GM19395 (cell line): Measurements from ENCODE around the gene GLT6D1.
"Not testable (repeated sequence)": the region's sequence is repeated elsewhere in the genome, so short reads cannot be mapped to it uniquely, and the experiment has no call there.

ENCODE experiments used
- ATAC-seq: cut with Tn5 transposase; IDR thresholded peaks from one replicate; pipeline ENCODE4 v1.9.1; 2021; ENCODE audit warnings: mild to moderate bottlenecking, moderate library complexity; ENCODE audit not compliant: unreplicated experiment

GLT6D1 gene

DNA sequence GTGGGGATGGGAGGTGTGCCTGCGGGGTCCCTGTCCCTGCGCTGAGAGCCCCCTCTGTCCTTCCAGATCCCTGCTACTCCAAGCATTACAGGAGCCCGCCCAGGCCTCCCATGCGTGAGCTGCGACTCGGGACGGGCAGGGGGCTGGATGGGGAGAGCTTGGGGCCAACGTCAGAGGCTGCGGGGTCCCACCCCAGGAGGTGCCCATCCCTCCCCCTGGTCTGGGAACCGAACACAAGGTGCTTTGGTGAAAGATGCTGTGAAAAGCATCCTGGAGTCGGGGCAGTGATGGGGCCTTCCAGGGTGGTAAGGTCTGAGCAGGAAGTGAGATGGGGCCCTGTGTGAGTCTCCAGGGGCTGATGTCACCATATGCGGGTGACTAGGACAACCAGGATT lies 26.5 kb upstream of the GLT6D1 start:
- no peak for ATAC-seq

DNA sequence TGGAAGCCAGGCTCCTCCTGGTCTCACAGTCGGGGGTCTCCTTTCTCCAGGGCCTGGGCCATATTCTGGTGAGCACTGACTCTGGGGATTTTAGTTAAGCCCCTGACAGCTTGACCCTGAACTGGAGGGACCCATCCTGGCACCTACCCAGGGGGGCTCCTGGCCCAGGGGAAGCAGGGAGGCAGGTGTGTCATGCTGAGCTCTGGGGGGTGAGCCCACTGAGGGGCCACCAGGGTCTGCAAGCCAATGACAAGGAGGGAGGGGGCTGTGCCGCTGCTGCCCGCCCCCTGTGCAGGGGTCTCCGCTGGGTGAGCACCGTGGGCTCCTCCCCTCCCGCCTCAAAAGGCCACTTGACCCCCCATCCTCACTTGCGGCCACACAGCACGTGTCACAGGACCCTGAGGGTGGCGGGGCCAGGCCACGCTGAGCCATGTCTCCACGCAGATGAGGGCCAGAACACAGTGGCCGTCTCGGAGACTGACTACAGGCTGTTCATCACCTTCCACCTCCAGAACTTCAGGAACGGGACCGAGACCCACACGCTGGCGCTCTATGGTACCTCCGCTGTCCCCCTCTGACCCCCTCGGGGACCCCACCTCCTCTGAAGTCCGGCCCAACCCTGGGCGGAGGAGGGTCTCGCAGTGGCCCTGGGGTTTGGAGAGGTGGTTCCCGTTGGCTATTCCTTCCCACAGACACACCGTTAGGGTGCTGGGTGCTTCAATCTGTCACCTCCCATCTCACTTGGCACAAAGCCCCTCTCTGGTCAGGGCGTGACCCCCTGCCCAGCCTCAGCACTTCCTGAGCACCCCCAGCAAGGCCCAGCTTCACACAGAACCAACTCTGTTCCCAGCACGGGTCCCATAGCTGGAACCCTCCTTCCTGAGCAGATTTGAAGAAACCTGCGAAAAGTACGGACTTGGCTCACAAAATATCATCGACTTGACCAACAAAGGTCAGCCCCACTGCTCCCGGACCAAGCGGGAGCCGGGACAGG lies 25.8 kb upstream of the GLT6D1 start:
- ATAC-seq, result no peak

DNA sequence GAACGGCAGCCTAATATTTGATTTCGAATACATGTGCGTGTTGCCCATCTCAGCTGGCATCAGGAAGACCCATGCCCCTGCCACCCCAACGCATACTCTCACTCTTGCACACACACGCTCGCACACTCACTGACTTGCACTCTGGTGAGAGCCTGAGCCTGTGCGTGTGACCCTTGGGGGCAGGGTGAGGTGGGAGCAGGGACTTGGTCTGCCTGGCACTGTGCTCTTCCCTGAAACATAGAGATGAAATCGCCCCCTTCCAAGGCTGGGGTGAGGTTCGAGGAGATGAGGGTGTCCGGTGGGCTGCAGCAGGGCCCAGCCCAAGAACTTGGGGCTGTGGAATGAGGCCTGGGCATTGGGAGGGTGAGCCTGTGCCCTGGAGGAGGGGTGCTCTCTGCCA lies 24.9 kb upstream of the GLT6D1 start:
- ATAC-seq, result no peak

DNA sequence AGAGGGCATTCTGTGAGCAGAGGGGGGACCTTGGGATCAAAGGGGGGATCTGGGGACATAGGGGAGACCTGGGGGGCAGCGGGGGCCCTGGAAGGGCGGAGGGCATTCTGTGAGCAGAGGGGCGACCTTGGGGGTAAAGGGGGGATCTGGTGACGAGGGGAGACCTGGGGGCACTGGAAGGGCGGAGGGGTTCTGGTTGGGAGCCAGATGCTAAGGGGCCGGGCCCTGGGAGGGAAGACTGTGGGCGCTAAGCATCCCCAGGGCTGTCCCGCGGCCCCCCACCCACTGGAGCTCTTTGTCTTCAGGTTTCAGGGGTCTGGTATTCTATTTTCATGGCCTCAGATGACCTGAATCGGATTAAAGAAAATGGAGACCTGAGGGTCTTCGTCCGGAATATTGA lies 24.5 kb upstream of the GLT6D1 start:
- ATAC-seq, result no peak

DNA sequence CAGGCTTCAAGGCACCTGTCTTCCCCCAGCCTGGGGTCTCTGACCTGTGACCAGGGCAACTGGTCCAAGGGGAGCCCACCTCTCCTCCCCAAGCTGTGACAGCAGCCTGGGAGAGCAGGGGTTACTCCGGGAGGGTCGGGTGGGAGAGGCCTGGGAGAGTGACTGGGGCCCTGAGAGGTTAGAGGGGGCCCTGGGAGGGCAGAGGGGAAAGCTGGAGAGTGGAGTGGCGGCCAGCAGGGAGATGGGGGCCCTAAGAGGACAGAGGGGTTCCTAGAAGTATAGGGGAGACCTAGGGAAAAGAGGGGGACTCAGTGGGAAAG lies 24.1 kb upstream of the GLT6D1 start:
- ATAC-seq, result no peak

DNA sequence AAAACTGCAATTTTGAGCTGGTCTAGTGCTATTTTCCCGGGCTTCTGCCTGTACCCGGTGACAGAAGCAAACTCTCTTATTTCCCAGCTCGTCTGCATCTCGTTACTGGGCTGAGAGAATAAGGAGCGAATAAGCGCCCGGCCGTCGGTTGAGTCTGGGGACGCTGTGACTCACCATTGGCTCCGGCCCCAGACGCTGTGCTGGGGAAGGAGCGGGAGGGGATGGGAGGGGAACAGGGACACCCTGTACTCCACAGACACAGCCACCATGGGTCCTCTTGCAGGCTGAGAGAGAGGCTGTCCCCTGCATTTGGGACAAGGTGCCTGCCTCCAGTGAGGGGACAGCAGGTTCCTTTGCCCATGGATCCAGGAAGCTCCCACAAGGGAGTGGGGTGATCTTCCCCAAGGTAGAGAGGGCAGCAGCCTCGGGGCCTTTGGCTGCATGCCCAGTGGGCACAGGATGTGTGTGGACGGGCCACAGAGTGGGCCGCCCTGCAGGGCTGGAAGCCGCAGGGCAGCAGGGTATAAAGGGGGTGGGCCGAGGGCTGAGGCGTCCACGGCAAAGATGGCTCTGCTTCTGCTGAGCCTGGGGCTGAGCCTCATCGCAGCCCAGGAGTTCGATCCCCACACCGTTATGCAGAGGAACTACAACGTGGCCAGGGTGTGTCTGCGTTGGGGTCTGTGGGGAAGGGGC lies 23.6 kb upstream of the GLT6D1 start, which contains the start of gene LCN9:
Gene LCN9, plus strand, starts transcription at position 552 of the 693 bp plus-strand sequence. Its CDS starts 13 bp downstream, at position 565.
- ATAC-seq, result no peak

DNA sequence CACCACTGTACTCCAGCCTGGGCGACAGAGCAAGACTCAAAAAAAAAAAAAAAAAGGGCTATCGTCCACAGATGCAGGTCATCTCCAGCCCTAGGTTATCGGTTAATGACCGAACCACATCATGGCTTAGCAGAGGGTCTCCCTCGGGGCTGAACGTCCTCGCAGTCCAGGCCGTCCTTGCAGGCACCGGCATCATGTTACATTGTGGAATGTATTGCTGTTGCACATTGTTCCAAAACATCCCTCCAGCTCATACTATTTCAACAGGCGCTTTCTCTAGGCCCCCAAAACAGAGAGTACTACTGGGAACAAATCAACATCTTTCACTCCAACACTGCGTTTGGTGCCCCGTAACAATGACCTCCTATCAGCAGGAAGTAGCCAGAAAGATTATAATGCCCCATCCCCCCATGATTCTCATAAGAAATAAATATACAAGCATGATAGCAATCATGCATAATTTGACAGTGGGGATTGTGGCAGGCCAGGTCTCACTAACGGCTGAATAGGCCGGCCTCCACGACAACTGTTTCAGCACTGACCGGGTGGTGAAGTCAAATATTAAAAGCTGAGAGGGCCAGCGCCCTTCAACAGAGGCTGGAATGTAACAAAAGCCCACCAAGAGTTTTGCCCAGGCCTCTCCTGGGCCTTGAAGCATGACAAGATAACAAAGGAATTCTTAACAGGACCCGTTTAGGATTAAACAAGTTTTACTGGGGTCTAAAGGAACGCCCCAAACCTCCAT lies 22.6 kb upstream of the GLT6D1 start:
- no peak for ATAC-seq

DNA sequence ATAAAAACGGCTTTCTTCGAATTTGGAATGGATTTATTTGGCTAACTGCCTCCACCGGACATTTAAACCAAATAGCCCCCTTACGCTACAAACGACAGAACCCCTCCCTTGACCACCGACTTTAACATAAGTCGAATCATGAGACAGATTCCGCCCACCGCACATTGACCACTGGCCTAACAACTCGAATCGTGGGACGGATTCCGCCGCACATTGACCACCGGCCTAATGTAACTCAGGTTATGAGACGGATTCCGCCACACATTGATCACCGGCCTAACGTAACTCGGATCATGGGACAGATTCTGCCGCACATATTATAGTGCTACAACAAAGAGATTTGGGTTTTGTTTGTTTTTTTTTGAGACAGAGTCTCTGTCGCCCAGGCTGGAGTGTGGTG lies 21.1 kb upstream of the GLT6D1 start:
- ATAC-seq, result no peak

DNA sequence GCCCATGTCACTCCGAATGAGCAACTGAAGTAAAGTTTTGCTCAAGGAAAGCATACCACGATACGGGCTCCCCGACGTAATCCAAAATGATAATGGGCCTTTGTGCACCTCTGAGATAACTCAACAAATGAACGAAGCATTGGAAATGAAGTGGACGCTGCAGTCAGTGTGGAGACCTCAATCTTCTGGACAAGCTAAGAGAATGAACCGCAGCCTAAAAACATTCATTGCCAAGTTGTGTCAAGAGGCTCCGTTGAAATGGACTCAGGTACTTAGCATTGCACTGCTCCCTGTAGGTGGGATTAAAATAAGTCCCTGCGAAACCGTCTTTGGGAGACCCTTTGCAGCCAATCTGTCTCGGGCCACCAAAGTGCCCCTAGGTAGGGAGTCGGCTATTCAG lies 19.9 kb upstream of the GLT6D1 start:
- ATAC-seq, result no peak

DNA sequence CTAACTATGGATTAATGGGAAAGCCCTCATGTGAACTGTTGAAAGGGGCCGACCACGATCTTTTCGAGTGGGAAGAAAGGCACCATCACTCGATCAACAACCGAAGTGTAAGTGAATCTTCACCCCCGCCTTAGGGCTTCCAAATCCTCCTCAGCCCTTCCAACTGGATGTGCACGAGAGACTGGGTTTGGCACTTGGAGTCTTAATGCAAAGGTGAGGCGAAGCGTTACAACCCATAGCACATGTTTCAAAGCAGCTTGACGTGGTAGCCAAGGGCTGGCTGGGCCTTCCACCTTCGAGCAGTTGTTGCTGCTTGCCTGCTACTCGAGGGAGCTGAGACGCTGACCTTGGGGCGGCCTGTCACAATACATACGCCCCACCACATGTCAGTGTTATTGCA lies 18.1 kb upstream of the GLT6D1 start:
- ATAC-seq, result no peak

DNA sequence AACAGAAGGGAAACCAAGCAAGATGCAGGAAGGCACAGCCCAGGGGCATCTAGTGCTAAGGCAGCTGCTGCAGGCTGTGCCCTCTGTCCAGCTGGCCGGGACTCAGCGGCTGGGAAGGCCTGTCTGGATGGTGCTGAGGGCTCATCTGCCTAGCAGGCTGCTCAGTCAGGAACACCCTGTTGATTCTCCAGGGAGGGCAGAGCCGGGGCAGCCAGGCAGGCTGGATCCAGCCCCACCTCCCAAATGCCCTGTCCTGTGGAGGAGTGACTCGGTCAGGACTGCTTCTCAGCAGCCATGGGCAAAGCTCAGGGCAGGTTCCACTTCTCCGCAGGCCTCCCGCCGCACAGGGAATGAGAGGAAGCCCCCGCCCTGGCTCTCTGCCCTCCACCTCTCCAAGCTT lies 16.0 kb upstream of the GLT6D1 start:
- ATAC-seq, result no peak

DNA sequence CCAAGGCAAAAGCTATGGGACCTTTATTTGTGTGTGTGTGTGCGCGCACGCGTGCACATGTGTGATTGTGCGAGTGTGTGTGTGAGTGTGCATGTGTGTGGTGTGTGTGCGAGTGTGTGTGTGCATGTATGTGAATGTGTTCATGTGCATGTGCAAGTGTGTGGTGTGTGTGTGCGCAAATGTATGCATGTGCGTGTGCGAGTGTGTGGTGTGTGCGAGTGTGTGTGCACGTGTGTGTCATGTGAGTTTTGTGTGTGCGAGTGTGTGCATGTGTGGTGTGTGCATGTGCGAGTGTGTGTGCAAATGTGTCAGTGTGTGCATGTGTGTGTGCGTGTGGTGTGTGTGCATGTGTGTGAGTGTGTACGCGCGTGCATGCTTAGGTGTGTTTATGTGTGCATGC lies 11.1 kb upstream of the GLT6D1 start:
- ATAC-seq, result no peak

DNA sequence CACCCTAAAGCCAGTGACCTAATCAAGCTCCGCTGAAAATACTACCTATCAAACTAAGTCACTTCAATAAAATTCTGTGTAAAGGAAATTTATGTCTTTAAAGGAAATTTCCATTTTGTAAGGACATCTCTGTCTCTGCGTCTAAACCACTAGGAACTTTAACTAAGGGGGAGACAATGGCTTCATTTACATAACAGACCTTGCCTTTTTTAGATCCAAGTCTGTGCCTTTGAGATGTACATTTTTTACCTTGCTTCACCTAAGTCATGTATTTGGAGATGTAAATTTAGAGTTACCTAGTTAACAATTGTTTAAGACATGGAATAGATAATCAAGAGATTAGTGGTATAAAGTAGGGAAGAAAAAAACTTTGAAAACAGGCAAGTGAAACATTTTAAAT lies 10.2 kb upstream of the GLT6D1 start:
- ATAC-seq, result no peak

DNA sequence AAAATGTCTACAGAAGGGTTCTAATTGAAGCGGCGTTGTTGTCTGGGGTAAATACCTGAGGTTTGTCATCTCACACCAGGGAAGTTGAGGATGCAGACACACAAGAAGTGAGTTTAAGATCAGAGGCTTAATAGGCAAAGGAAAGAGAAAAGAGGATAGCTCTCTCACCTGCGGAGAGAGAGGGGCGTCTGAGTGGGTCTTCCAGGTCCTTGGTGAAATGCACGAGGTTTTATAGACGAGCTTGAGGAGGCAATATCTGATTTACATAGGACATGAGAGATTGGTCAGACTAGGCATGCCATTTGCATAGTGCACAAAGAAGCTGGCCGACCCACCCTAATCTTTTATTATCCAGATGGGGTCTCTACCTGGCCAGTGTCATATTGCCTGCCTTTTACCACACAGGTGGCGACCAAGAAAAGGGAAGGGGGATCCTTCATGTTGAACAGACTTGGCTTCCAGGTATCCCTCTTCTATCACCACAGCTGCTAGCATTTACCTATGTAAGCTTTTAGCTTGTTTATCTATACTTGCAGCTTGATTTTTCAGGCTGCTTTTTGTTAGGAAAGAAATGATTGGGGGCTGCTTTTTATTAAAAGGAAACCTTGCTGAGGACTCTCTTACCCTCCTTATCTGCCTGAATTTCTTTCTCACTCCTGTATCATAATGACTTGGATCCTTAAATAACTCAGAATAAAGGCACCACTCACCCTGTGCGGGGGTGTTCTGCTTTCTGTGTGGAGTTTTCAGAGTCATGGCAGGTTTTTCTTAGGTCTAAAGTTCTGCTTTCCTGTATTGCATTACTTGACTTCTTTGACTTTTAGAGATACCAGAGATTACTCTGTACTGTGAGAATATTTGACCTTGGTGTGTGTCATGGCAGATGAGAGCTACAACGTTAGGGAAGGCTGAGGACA lies 9.4 kb upstream of the GLT6D1 start:
- ATAC-seq, result no peak

DNA sequence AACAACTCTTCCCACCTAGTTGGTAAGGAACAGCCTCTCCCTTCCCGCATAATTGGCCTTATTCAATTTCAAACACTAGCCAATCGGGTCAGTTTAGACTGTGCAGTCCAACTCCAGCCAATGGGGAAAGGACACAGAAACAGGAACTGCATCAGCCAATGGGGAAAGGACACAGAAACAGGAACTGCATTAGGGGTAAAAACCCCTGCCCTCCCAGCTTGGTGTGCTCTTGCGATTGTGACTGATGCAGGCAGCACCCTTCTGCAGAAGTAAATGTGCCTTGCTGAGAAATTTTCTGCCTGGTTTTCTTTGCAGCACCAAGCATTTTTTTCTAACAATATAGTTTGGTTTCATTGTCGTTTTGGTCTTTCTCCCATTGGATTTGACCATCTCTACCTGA lies 8.5 kb upstream of the GLT6D1 start:
- ATAC-seq, result no peak

DNA sequence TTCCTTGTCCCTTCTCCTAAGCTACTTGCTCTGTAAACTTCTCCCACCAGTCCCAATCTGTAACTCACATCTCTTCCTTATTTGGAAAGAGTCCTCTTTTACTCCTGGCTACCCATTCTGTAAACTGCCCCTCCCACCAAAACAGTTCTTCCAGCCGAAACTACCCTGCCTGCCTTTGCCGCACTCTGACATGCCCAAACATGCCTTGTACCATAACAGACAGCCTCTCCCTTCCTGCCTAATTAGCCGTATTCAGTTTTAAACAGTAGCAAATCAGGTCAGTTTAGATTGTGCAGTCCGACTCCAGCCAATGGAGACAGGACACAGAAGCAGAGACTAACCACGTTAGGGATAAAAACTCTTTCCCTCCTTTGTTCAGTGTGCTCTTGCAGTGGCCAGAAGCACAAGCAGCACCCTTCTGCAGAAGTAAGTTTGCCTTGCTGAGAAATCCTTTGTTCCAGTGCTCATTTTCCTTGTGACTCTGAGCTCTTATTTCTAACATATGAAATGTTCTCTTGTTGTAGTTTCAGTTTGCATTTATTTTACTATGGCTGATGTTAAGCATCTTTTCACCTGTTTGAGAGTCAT lies 5.4 kb upstream of the GLT6D1 start:
- no peak for ATAC-seq

DNA sequence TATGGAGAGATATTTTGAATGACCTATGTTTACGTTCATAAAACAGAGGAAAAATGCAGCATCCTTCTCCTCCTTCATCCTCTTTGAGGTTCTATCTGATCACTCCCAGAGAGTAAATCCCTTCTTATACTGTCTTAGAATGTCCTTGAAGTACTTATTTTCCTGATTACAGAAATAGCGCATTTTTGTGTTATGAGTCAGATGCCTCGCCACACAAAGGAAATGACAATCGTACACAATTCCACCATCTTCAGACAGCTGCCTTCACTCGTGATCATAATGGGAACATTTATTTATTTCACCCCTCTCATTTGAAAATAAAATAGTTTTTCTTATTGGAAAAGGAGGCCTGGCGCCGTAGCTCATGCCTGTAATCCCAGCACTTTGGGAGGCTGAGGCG lies 2.4 kb upstream of the GLT6D1 start:
- ATAC-seq, result no peak

DNA sequence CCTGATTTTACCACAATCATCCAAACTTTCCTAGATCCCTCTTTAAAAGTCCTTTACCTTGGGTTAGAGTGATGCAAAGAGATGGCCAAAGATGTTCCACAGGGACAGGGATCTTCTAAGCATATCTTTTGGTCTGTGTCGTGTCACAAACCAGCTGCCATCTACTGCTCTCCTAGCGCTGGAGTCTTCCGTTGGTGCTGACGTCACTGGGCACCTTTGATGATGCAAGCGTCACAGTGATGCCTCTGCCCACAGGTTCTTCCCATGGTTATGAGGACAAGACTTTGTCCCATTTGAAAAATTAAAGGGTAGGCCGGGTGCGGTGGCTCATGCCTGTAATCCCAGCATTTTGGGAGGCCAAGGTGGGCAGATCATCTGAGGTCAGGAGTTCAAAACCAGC lies 1.7 kb upstream of the GLT6D1 start:
- ATAC-seq, result no peak

DNA sequence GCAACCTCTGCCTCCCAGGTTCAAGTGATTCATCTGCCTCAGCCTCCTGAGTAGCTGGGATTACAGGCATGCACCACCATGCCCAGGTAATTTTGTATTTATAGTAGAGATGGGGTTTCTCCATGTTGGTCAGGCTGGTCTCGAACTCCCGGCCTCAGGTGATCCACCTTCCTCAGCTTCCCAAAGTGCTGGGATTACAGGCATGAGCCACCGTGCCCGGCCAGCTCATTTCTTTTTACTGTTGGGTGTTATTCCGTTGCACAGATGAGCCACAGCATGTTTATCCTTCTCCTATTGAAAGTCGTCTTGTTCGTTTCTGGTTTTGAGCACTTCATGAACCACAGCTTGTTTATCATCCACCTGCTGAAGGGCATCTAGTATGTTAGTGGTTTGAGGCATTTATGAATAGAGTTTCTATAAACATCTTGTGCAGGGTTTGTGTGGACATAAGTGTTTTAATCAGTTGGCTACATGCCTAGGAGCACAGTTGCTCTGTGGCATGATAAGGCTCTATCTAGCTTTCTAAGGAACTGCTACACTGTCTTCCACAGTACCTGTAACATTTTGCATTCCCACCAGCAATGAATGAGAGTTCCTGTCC lies 2.3 kb downstream of the GLT6D1 start:
- not testable (repeated sequence) for ATAC-seq

DNA sequence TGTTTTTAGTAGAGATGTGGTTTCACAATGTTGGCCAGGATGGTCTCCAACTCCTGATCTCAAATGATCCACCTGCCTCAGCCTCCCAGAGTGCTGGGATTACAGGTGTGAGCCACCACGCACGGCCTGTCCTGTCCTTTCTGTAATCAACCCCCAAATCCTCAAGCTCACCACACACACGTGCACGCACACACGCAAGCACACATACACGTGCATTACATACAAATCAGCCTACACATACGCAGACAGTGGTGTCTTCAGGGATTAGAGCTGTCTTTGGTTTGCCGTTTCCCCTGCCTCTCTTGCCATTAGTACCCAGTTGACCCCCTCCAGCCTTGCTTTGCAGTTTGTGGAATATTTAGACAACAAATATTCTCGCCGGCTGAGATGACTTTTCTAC lies 6.5 kb downstream of the GLT6D1 start:
- ATAC-seq, result no peak
